Activated gamma-delta T cell (primary cell): Measurements from ENCODE around the gene ECT2L.

Source experiments
- DNase-seq: peaks from one replicate; lab custom pipeline; 2025; lab: John Stamatoyannopoulos, UW

ECT2L gene

GRCh38 chr6:138803861-138804260 lies 8.0 kb downstream of the ECT2L start:
- DNase-seq: no peak

- no peak for DNase-seq
Observed at GRCh38 chr6:138805016-138805765, 9.3 kb downstream of the ECT2L start.

- no peak for DNase-seq
Observed at GRCh38 chr6:138806889-138807288, 11.0 kb downstream of the ECT2L start.

- DNase-seq: no peak
Observed at GRCh38 chr6:138809677-138810076, 13.8 kb downstream of the ECT2L start.

GRCh38 chr6:138811866-138812265 lies 16.0 kb downstream of the ECT2L start:
- DNase-seq: no peak

GRCh38 chr6:138814179-138814834 lies 18.4 kb downstream of the ECT2L start:
- DNase-seq: no peak

- no peak for DNase-seq
Observed at GRCh38 chr6:138815221-138815620, 19.3 kb downstream of the ECT2L start.

GRCh38 chr6:138815797-138816528 lies 20.1 kb downstream of the ECT2L start:
- DNase-seq: no peak

GRCh38 chr6:138817799-138818198 lies 21.9 kb downstream of the ECT2L start:
- DNase-seq: no peak

GRCh38 chr6:138818496-138819194 lies 22.8 kb downstream of the ECT2L start:
- DNase-seq: no peak

GRCh38 chr6:138821519-138821918 lies 25.6 kb downstream of the ECT2L start:
- DNase-seq: no peak

GRCh38 chr6:138824482-138825144 lies 28.7 kb downstream of the ECT2L start:
- no peak for DNase-seq

GRCh38 chr6:138830248-138830647 lies 34.4 kb downstream of the ECT2L start:
- no peak for DNase-seq

GRCh38 chr6:138832182-138832581 lies 36.3 kb downstream of the ECT2L start:
- DNase-seq: no peak

- DNase-seq: no peak
Observed at GRCh38 chr6:138833816-138834539, 38.1 kb downstream of the ECT2L start.

- DNase-seq: no peak
Observed at GRCh38 chr6:138837246-138837645, 41.4 kb downstream of the ECT2L start.

- DNase-seq: no peak
Observed at GRCh38 chr6:138844192-138844591, 48.3 kb downstream of the ECT2L start.

GRCh38 chr6:138847884-138848283 lies 52.0 kb downstream of the ECT2L start:
- DNase-seq: no peak

- no peak for DNase-seq
Observed at GRCh38 chr6:138848461-138848860, 52.6 kb downstream of the ECT2L start.

GRCh38 chr6:138849791-138850190 lies 53.9 kb downstream of the ECT2L start:
- DNase-seq: no peak

GRCh38 chr6:138856654-138857053 lies 60.8 kb downstream of the ECT2L start:
- no peak for DNase-seq
